ENCODE data around the gene E2F4. TPM values are rescaled to one million over a fixed set of nuclear protein-coding genes. Genes with fewer than 3 reads are reported as not detected.

E2F4 gene
- total and polyA plus RNA-seq, 7 donors, result 22.6 to 106 (median 46.6) TPM

- no peak for ATAC-seq
- Histone ChIP-seq H3K27ac (no peak overlapping the region), H3K4me1 (peaks cover 30% of the 10 kb centered on the region), H3K4me3 (no peak overlapping the region), H3K9me3 (no peaks in the 10 kb centered on the region), H3K27me3 (ENCODE audit: insufficient read depth in 3 of 3, low read length in 2 of 3) (no peaks in the 10 kb centered on the region), H3K36me3 (ENCODE audit: insufficient read depth in 1 of 2, low read depth in 1 of 2) (peaks cover 16 to 48% of the 10 kb centered on the region in 2 donors)
- TF ChIP-seq CTCF (IDR thresholded peaks at IDR 0.05), result no peak
- DNase-seq, result no peak
- WGBS, 3 donors, result 89 to 93% (median 90%) methylated on average over 6 of the region's 6 CpGs
- intact Hi-C loops (cut with DNase I), result loop anchor here in 1 of 2 donors (5.0 kb wide), 1 partner anchor 33 kb away; the partner anchor contains the start of gene TMEM208
Observed at GRCh38 chr16:67194260-67194659, 2.3 kb downstream of the E2F4 start.

- no peak overlapping the region for H3K4me3 ChIP-seq
- intact Hi-C loops (cut with DNase I), result no loop called here
- H3K27me3 ChIP-seq (ENCODE audit: insufficient read depth in 3 of 3, low read length in 2 of 3), result no peaks in the 10 kb centered on the region
- TF ChIP-seq CTCF (IDR thresholded peaks at IDR 0.05), result no peak
- WGBS, 3 donors, result 79 to 87% (median 79%) methylated on average over 5 of the region's 5 CpGs
- peaks cover 30% of the 10 kb centered on the region for H3K4me1 ChIP-seq
- no peaks in the 10 kb centered on the region for H3K9me3 ChIP-seq
- no peak for ATAC-seq
- DNase-seq, result no peak
- peaks cover 16 to 48% of the 10 kb centered on the region in 2 donors for H3K36me3 ChIP-seq (ENCODE audit: insufficient read depth in 1 of 2, low read depth in 1 of 2)
- no peak overlapping the region for H3K27ac ChIP-seq
Observed at GRCh38 chr16:67195676-67196075, 3.7 kb downstream of the E2F4 start.

GRCh38 chr16:67196881-67197280 is 4.9 kb downstream of the E2F4 start:
- 80 to 97% (median 94%) methylated on average over 1 of the region's 1 CpG for WGBS, 3 donors
- ATAC-seq, result no peak
- Histone ChIP-seq H3K36me3 (ENCODE audit: insufficient read depth in 1 of 2, low read depth in 1 of 2) (peaks cover 16 to 54% of the 10 kb centered on the region in 2 donors), H3K9me3 (no peaks in the 10 kb centered on the region), H3K27ac (no peak overlapping the region), H3K4me1 (peaks cover 22% of the 10 kb centered on the region), H3K4me3 (no peak overlapping the region), H3K27me3 (ENCODE audit: insufficient read depth in 3 of 3, low read length in 2 of 3) (no peaks in the 10 kb centered on the region)
- DNase-seq, result no peak
- intact Hi-C loops (cut with DNase I), result no loop called here
- TF ChIP-seq CTCF (IDR thresholded peaks at IDR 0.05), result no peak

- Histone ChIP-seq H3K4me1 (peaks cover 20% of the 10 kb centered on the region), H3K9me3 (no peaks in the 10 kb centered on the region), H3K4me3 (no peak overlapping the region), H3K36me3 (ENCODE audit: insufficient read depth in 1 of 2, low read depth in 1 of 2) (peaks cover 16 to 61% of the 10 kb centered on the region in 2 donors), H3K27me3 (ENCODE audit: insufficient read depth in 3 of 3, low read length in 2 of 3) (no peaks in the 10 kb centered on the region), H3K27ac (no peak overlapping the region)
- ATAC-seq (no peak), DNase-seq (no peak)
- TF ChIP-seq CTCF (IDR thresholded peaks at IDR 0.05), result no peak
- intact Hi-C loops (cut with DNase I), result no loop called here
- WGBS, 3 donors, result 70 to 79% (median 76%) methylated on average over 6 of the region's 6 CpGs
Observed at GRCh38 chr16:67197704-67198103, 5.7 kb downstream of the E2F4 start.

GRCh38 chr16:67198238-67198734 is 6.3 kb downstream of the E2F4 start:
- TF ChIP-seq CTCF (IDR thresholded peaks at IDR 0.05), result peak; percentile 56
- Histone ChIP-seq H3K9me3 (no peaks in the 10 kb centered on the region), H3K27me3 (ENCODE audit: insufficient read depth in 3 of 3, low read length in 2 of 3) (no peaks in the 10 kb centered on the region), H3K4me1 (peaks cover 14% of the 10 kb centered on the region), H3K36me3 (ENCODE audit: insufficient read depth in 1 of 2, low read depth in 1 of 2) (peaks cover 21 to 66% of the 10 kb centered on the region in 2 donors), H3K4me3 (no peak overlapping the region), H3K27ac (no peak overlapping the region)
- ATAC-seq, result peak; percentile 50 to 68 (median 67)
- 37 to 61% (median 51%) methylated on average over 10 to 12 of the region's 12 CpGs for WGBS, 3 donors
- intact Hi-C loops (cut with DNase I), result no loop called here
- DNase-seq, result peak in 1 of 2 donors; percentile 74
